Left kidney (tissue), 8 donors: ENCODE results near the gene TMEM30B. TPM values are rescaled to one million over a fixed set of nuclear protein-coding genes. Genes with fewer than 3 reads are reported as not detected.
"Not testable (repeated sequence)": the region's sequence is repeated elsewhere in the genome, so short reads cannot be mapped to it uniquely, and the experiment has no call there.

Source experiments
- DNase-seq: peaks from one replicate; pipeline ENCODE4 v3.0.0-alpha.2; 2013
- long read RNA-seq, 8 donors: transcript quantifications; one replicate each; lab custom pipeline, GENCODE V29; 2026
- polyA plus RNA-seq: library from polyadenylated mRNA; unstranded; fragments of 120-200 nt; gene quantifications from one replicate; pipeline ENCODE4 v1.2.1, GENCODE V29; 2013; ENCODE audit not compliant: insufficient read length

Gene TMEM30B, protein sequence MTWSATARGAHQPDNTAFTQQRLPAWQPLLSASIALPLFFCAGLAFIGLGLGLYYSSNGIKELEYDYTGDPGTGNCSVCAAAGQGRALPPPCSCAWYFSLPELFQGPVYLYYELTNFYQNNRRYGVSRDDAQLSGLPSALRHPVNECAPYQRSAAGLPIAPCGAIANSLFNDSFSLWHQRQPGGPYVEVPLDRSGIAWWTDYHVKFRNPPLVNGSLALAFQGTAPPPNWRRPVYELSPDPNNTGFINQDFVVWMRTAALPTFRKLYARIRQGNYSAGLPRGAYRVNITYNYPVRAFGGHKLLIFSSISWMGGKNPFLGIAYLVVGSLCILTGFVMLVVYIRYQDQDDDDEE
- 11.3 TPM for polyA plus RNA-seq
- long read RNA-seq, donor 1, full-length matches to known transcripts: 28 of 28 reads
- long read RNA-seq, donor 1, partial matches to known transcripts: 0 of 28 reads
- long read RNA-seq, donor 1, other reads (novel, unspliced or antisense): 0 of 28 reads
- long read RNA-seq, donor 2, full-length matches to known transcripts: 15 of 15 reads
- long read RNA-seq, donor 2, partial matches to known transcripts: 0 of 15 reads
- long read RNA-seq, donor 2, other reads (novel, unspliced or antisense): 0 of 15 reads
- long read RNA-seq, donor 3, full-length matches to known transcripts: 15 of 15 reads
- long read RNA-seq, donor 3, partial matches to known transcripts: 0 of 15 reads
- long read RNA-seq, donor 3, other reads (novel, unspliced or antisense): 0 of 15 reads
- long read RNA-seq, donor 4, full-length matches to known transcripts: 6 of 6 reads
- long read RNA-seq, donor 4, partial matches to known transcripts: 0 of 6 reads
- long read RNA-seq, donor 4, other reads (novel, unspliced or antisense): 0 of 6 reads
- long read RNA-seq, donor 5, full-length matches to known transcripts: 19 of 19 reads
- long read RNA-seq, donor 5, partial matches to known transcripts: 0 of 19 reads
- long read RNA-seq, donor 5, other reads (novel, unspliced or antisense): 0 of 19 reads
- long read RNA-seq, donor 6, full-length matches to known transcripts: 17 of 17 reads
- long read RNA-seq, donor 6, partial matches to known transcripts: 0 of 17 reads
- long read RNA-seq, donor 6, other reads (novel, unspliced or antisense): 0 of 17 reads
- long read RNA-seq, donor 7, full-length matches to known transcripts: 16 of 16 reads
- long read RNA-seq, donor 7, partial matches to known transcripts: 0 of 16 reads
- long read RNA-seq, donor 7, other reads (novel, unspliced or antisense): 0 of 16 reads
- long read RNA-seq, donor 8, full-length matches to known transcripts: 8 of 8 reads
- long read RNA-seq, donor 8, partial matches to known transcripts: 0 of 8 reads
- long read RNA-seq, donor 8, other reads (novel, unspliced or antisense): 0 of 8 reads

DNA sequence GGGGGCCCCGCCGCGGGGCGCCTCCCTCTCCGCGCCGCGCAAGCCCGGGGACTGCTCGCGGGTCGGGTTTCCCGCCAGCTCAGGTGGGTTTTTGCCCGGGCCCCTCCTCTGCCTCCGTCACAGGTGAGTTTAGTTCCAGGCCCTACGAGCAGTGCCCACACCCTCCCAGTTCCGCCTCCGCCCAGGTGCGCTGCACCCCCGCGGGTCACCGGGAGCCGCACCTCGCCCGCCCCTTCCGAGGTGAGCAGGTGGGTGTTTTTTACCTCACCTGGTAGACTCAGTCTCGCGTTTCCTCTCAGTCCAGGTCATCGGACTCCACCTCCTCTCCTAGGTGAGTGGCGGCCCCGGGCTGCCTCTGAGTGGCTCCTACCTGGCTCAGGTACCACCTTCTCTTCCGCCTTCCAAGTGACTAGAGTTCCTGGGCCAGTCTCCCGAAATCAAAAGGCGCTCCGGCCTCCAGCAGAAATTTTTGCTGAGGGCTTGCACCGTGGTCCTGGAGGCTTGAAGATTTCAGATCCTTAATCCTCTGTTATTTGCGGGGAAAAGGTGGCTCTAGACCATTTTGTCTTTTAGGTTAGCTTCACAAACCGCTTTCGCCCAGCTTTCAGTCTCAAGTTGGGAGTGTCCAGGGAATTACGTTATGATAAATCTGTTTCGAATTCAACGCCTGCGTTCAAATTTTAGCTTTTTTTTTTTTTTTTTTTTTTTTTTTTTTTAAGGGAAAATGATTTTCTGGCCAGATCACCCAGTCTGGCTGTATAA, at the start of gene TMEM30B:
TMEM30B (minus strand) TSS at position 153 of the 762 bp plus-strand sequence. CDS start 191 bp downstream, outside the sequence.
- DNase-seq: no peak

DNA sequence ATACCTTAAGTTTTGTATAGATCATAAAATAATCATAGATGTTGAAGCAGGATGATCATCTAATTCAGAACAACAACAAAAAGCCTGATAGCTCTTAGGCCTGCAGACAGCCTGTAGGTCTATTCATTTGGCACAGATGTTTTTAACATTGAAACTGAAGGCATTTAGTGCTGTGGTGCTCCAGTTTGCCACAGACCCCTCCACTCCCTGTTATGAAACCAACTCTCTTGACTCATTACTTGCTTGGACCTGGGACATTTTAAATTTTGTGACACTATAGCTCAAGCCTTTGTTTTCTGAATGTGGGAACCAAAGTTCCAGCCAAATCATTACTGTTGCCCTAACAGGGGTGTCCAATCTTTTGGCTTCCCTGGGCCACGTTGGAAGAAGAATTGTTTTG, 49.4 kb upstream of the TMEM30B start:
- no peak for DNase-seq

DNA sequence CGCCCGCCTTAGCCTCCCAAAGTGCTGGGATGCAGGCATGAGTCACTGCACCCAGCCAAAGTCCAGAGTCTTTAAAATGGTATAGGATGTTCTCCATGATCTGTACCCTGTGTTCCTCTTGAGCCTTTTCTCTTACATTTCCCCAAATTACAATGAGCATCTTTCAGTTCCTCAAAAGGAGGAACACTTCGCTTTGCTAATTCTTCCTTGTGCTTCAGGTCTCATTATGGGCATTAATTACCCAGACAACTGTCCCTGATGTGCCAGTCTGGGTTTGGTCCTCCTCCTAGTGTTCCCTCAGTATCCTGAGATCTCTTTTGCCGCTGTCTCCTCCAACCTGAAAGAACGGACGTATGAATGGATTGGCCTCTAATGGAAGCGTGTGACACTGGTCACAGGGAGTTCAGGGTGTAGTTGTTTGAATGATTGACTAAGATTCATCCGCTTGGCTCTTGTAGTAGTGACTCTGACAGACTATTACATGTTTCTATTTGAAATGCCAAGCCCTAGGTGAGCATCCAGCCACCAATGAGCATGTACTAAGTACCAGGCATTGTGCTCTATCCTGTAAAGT, 48.4 kb upstream of the TMEM30B start:
- DNase-seq: no peak

DNA sequence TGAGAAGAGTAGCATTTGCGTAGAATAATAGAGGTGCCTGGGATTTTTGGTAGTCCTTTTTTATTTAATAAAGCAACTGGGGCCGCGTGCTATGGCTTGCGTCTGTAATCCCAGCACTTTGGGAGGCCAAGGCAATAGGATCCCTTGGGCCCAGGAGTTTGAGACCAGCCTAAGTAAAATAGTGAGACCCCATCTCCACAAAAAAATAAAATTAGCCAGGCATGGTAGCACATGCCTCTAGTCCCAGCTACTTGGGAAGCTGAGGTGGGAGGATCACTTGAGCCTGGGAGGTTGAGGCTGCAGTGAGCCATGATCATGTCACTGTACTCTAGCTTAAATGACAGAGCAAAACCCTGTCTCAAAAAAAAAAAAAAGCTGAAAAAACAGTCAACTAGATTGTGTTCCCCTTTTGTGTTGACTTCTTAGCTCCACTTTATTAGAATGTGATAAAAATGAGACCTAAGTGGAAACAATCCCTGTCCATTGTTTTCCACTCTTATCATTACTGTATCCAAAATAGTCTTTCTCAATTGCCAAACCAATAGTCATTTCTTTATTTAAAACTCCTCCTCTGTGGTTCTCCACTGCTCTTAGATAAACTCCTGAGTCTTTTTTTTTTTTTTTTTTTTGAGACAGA, 47.6 kb upstream of the TMEM30B start:
- no peak for DNase-seq

DNA sequence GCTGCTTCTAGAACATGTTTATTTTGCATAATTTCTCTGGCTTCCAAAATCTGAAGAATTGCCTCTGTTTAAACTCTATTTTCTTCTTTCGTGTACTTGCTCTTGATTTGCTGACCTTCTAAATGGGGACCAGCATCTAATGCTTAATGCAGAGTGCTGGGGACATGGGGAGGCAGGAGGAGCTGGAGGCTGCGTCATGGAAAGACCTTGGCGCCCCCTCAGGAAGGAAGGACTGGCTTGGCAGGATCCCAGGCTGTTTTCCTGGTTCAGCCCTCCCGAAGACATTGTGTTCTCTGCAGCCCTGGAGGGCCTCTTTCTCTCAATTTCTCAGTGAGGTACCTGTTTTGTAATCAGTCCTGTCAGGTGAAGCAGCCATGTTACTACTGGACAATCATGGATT, 45.7 kb upstream of the TMEM30B start:
- no peak for DNase-seq

DNA sequence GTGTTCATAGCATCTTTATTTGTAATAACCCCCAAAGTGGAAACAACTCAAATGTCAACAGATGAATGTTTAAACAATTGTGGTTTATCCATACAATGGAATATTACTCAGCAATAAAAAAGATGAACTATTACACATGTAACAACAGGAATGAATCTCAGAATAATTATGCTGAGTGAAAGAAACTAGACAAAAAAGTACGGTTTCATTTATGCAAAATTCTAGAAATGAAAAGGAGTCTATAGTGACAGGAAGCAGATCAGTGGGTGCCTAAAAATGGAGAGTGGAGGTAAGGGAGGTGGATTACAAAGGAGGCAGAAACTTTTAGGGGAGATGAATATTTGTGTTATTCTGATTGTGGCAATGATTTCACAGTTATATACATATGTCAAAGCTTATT, 45.0 kb upstream of the TMEM30B start:
- no peak for DNase-seq

DNA sequence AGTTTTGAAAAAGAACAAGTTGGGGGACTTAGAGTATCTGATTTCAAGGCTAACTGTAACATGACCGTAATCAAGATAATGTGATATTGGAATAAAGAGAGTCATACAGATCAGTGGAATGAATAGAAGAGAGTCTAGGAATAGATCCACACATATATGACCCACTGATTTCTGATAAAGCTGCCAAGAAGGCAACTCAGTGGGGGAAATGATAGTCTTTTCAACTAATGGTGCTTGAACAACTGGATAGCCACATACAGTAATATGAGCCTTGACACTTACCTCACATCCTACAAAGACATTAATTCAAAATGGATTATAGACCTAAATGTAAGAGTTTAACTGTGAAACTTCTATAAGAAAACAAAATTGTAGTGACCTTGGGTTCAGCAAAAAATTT, 44.0 kb upstream of the TMEM30B start:
- no peak for DNase-seq

DNA sequence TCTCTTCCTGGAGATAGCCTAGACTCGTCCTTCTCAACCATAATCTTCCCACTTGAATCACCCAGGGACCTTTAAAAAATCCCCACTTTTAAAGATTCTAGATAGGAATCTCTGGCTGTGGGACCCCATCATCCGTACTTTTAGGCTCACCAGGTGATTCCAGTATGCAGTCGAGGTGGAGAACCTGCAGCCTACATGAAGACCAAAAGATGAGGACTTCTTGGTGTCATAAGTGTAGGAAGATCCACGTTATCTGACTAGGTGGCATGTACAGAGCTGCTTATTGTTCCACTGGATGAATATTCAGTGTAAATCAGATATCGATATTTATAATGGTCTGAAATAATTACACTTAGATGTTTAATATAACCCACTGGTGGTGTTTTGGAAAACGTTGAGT, 42.8 kb upstream of the TMEM30B start:
- no peak for DNase-seq

DNA sequence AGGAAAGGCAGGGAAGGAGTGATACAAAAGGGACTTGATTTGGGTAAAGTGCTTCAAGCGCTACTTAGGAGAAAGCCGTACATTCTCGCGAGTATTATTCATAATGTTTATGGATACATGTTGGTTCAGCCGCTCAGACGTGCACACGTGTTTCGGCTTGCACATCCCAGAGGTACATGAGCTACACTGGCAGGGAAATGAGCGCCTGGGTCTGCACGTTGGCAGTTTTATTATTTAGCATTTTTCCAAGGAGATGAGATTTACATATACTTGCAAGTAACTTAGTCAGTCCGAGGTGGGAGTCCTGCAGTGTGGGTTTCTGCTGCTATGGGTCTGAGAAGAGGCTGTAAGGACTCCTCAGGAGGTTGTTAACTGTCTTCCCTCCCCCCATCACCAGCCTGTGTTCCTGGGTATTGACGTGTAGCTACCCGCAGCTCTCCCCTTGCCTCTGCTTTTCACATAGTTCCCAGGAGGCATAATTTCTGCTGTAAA, 41.7 kb upstream of the TMEM30B start:
- DNase-seq: no peak

DNA sequence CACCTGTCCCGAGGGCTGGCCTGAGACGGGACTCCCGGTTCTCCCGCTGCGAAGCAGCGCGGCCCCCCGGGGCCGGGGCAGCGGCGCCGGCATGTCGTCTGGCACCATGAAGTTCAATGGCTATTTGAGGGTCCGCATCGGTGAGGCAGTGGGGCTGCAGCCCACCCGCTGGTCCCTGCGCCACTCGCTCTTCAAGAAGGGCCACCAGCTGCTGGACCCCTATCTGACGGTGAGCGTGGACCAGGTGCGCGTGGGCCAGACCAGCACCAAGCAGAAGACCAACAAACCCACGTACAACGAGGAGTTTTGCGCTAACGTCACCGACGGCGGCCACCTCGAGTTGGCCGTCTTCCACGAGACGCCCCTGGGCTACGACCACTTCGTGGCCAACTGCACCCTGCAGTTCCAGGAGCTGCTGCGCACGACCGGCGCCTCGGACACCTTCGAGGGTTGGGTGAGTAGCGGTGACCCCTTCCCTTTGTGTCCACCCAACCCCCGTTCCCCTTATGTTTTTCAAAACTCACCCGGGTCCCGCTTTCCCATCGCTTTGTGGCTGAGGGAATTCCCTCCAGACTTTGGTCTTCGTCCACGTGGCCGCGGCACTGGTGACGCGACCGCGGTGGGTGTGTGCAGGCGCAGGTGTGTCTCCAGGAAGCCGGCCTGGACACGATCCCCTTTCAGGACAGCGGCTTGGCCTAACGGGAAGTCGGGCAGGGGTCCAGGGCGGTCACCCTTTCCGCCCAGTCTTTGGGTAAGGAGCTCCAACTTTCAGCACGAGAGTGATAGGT, 41.1 kb upstream of the TMEM30B start:
- DNase-seq: no peak

DNA sequence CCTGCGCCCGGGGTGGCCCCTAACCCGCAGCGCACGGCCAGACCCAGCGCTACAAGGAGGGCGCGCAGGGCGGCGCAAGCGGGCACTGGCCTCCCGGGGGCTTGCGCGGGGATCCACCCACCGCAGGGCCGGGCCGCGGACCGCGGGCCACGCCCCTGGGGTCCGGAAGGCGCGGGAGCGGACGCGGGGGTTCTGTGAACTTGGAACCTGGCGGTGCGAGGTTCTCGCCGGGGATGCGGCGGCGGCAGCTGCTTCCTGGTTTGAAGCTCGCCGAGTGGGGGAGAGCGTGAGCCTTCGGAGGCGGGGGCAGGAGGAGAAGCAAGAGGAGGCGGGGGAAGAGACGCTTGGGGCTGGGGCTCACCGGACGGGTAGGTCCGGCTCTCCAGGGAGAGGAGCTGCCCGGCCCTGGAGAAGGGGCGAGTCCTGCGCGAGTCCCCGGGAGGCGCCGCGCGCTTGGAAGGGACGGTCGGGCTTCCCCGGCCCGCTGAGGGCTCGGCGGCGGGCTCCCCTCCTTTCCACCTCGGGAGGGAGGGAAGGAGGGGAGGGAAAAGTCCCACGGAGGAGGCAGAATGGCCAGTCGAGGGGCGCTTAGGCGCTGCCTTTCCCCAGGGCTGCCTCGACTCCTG, 40.4 kb upstream of the TMEM30B start, which contains the start of gene PRKCH:
PRKCH (plus strand) TSS at position 195 of the 626 bp plus-strand sequence. CDS start 523 bp downstream, outside the sequence.
- peak; percentile 56 for DNase-seq

DNA sequence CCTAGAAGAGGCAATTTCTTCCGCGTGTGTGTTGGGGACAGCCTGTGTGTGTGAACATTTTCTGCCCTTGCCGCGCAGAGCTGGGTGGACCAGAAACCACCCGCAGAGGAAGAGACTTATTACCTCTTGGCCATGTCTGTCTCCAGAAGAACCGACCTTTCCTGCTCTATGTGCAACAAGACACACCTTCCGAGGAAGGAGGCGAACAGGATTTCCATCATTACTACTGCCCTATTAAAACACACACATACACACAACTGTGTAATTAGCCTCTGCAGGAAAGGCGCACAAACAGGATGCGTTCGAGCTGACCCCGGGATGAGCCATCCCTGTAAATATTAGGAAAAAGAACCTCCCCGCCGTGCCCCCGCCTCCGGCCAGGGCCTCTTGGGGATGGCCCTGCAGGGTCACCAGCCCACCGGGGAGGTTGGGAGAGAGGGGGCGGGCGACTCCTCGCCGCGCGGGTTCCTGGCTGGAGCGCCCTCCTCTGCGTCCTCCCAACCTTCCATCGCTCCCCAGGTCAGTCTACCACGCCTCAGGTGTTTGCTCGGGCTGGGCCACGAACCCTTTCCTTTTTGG, 39.8 kb upstream of the TMEM30B start:
- DNase-seq: no peak

DNA sequence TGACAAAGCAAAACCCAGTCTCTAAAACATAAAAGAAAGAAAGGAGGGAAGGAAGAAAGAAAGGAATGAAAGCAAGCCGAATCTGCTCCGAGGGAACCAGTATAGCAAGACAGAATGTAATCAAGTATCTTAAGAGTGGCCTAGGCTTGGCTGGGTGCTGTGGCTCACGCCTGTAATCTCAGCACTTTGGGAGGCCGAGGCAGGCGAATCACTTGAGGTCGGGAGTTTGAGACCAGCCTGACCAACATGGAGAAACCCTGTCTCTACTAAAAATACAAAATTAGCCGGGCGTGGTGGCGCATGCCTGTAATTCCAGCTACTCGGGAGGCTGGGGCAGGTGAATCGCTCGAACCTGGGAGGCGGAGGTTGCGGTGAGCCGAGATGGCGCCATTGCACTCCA, 39.0 kb upstream of the TMEM30B start:
- DNase-seq: not testable (repeated sequence)

DNA sequence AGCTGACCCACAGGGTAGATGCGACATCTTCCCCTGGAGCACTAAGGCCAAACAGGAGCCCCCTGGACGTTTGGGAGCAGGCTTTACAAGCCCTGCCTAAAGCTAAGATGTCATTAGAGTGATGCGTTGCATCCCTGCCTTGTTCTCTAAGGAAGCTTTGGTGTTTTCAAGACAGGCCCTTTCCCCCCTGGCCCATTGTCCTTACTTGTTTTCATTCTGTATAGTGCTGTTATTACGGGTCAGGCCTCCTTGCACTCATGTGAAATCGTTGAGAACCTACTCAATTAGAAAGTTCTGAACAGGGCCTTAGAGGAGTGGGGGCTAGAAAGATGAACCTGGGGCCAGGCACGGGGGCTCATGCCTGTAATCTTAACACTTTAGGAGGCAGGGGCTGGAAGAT, 38.6 kb upstream of the TMEM30B start:
- DNase-seq: no peak

DNA sequence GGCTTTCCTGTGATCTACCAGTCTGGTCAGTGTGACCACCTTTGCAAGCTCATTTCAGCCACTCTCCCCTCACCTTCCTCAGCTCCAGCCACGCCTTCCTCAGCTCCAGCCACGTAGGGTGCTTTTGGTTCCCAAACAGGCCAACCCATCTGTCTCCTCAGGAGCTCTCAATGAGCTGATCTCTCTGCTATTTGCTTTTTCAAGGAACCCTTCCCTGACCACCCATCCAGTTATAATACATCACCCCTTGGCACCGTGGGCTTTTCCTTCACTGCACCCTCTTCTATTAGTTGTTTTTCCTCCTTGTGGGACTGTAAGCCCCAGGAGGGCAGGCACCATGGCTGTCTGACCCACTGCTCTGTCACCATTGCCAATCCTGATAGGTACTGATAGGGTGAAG, 37.9 kb upstream of the TMEM30B start:
- no peak for DNase-seq

DNA sequence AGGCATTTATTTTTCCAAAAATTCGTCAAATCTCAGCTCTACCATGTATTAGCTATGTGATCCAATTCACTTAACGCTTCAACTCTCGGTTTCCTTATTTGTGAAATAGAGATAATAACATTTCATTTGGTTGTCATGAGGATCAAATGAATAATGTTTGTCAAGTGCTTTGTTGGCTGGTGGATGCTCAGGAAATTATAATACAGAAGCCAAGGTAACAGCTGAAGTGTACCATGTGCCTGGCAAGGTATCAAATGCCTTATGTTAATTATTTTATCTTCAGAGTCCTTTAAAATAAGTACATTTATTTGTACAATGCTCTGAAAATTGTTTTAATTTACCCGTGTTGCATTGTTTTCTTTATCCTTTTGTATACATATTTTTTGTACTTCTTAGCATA, 34.2 kb upstream of the TMEM30B start:
- no peak for DNase-seq

DNA sequence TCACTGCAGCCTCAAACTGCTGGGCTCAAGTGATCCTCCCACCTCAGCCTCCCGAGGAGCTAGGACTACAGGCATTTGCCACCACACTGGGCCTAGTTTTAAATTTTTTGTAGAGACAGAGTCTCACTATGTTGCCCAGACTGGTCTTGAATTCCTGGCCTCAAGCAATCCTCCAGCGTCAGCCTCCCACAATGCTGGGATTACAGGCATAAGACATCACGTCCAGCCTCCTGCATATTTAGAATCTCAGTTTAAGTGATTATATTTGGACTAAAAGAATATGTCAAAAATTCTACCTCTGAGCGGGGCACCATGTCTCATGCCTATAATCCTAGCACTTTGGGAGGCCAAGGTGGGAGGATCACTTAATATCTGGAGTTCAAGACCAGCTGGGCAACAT, 27.6 kb upstream of the TMEM30B start:
- DNase-seq: not testable (repeated sequence)

DNA sequence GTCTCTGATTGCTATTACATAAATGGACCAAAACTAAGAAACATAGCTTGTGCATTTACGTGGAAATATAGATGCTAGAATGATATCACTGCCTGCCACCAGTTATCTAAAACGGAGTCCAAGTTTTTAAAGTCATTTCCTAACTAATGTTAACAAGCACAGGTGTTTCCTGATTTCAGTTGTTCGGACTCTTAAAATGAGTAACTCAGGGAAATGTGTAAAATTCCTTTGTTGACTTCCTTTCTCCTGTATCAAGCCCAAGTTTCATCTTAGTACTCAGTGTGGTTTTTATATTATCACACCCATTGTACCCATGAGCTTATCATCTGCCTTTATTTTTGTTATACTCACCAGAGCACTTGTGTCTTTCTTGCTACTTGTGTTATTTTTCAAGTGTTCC, 27.1 kb upstream of the TMEM30B start:
- no peak for DNase-seq
